ENCODE data around the gene LYZL4.

GRCh38 chr3:42347928-42348327, 62.5 kb downstream of the LYZL4 start:
- TF ChIP-seq CTCF (IDR thresholded peaks at IDR 0.05; ENCODE audit: insufficient read depth, low read length, poor library complexity, severe bottlenecking): no peak
- no peak for TF ChIP-seq EZH2phosphoT487 (conservative IDR thresholded peaks at IDR 0.05; ENCODE audit: low read length)

Measured in SU-DHL-6 (cell line).